Measurements from ENCODE around the gene PPP4R3A.

DNA sequence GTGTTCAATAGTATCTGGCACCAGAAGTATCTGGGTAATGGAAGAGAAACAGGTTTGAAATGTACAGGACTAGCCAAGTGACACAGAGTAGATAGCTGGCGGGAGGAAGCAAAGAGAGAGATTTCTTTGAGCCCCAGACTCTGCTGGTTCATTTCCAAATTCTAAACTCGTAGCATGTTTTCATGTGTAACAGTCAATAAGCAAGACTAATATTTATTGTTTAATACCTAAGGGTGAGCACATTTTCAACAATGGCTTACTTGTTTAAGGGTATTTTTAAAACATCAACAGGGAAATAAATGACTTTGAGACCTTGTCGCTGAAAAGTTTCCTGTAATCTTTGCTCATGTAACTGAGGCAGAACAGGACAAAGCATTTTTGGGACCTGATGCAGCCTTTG, 80.7 kb downstream of the PPP4R3A start:
- TF ChIP-seq, protein P1, sequence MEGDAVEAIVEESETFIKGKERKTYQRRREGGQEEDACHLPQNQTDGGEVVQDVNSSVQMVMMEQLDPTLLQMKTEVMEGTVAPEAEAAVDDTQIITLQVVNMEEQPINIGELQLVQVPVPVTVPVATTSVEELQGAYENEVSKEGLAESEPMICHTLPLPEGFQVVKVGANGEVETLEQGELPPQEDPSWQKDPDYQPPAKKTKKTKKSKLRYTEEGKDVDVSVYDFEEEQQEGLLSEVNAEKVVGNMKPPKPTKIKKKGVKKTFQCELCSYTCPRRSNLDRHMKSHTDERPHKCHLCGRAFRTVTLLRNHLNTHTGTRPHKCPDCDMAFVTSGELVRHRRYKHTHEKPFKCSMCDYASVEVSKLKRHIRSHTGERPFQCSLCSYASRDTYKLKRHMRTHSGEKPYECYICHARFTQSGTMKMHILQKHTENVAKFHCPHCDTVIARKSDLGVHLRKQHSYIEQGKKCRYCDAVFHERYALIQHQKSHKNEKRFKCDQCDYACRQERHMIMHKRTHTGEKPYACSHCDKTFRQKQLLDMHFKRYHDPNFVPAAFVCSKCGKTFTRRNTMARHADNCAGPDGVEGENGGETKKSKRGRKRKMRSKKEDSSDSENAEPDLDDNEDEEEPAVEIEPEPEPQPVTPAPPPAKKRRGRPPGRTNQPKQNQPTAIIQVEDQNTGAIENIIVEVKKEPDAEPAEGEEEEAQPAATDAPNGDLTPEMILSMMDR (IDR thresholded peaks at IDR 0.05) = no peak
- TF ChIP-seq EZH2 (IDR thresholded peaks at IDR 0.05) (no peak), EZH2phosphoT487 (IDR thresholded peaks at IDR 0.05) (no peak)

Measured in neural progenitor cell (in vitro differentiated cells).